Measurements from ENCODE around the gene DUSP12. TPM values are rescaled to one million over a fixed set of nuclear protein-coding genes. Genes with fewer than 3 reads are reported as not detected.
A peak's percentile ranks its signal among the peaks of the same experiment; 100 is the strongest.
"Not testable (repeated sequence)": the region's sequence is repeated elsewhere in the genome, so short reads cannot be mapped to it uniquely, and the experiment has no call there.

The DUSP12 gene
- total RNA-seq, 2 donors from 2014 or later, result 10.5 to 17.7 TPM

DNA sequence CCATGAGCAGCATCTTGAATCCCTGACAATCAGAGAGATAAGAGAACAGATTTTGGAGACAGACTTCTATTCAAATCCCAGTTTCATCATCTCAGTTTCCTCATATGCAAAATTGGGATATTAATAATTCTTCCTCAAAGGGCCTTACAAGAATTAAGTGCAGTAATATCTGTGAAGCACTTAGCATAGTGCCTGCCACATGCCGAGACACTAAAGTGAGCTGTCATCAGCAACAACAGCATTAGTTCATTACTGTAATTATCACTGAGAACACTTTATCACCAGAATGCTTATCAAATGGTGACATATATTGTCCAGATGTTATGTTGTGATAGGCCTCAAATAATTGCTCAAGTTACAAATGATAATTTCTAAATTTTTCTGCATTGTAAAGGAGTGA lies 29.2 kb upstream of the DUSP12 start:
- Histone ChIP-seq H3K36me3 (no peaks in the 10 kb centered on the region), H3K4me3 (no peak overlapping the region), H3K9ac (ENCODE audit: low read depth in 2 of 2, low read length in 2 of 2) (no peak overlapping the region), H3K27ac (no peak overlapping the region), H3K9me3 (no peaks in the 10 kb centered on the region), H3K27me3 (no peaks in the 10 kb centered on the region), H3K4me1 (no peaks in the 10 kb centered on the region)
- intact Hi-C loops (cut with DNase I), result no loop called here
- TF ChIP-seq, protein P1, sequence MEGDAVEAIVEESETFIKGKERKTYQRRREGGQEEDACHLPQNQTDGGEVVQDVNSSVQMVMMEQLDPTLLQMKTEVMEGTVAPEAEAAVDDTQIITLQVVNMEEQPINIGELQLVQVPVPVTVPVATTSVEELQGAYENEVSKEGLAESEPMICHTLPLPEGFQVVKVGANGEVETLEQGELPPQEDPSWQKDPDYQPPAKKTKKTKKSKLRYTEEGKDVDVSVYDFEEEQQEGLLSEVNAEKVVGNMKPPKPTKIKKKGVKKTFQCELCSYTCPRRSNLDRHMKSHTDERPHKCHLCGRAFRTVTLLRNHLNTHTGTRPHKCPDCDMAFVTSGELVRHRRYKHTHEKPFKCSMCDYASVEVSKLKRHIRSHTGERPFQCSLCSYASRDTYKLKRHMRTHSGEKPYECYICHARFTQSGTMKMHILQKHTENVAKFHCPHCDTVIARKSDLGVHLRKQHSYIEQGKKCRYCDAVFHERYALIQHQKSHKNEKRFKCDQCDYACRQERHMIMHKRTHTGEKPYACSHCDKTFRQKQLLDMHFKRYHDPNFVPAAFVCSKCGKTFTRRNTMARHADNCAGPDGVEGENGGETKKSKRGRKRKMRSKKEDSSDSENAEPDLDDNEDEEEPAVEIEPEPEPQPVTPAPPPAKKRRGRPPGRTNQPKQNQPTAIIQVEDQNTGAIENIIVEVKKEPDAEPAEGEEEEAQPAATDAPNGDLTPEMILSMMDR (IDR thresholded peaks at IDR 0.05), result no peak
- DNase-seq, result no peak

GRCh38 chr1:161720956-161721737 lies 28.4 kb upstream of the DUSP12 start, which contains the start of gene FCRLB:
FCRLB (plus strand) TSS chr1:161721544; CDS start chr1:161722673, 1,129 bp downstream.
- Histone ChIP-seq H3K27ac (no peak within 1 kb of the TSS), H3K4me3 (no peak within 1 kb of the TSS), H3K36me3 (no peaks in the 10 kb centered on the region), H3K4me1 (no peaks in the 10 kb centered on the region), H3K27me3 (peaks cover 6% of the 10 kb centered on the region), H3K9me3 (no peaks in the 10 kb centered on the region), H3K9ac (ENCODE audit: low read depth in 2 of 2, low read length in 2 of 2) (no peak within 1 kb of the TSS)
- intact Hi-C loops (cut with DNase I), result no loop called here
- DNase-seq, result no peak
- TF ChIP-seq, protein P1 (IDR thresholded peaks at IDR 0.05), result no peak

DNA sequence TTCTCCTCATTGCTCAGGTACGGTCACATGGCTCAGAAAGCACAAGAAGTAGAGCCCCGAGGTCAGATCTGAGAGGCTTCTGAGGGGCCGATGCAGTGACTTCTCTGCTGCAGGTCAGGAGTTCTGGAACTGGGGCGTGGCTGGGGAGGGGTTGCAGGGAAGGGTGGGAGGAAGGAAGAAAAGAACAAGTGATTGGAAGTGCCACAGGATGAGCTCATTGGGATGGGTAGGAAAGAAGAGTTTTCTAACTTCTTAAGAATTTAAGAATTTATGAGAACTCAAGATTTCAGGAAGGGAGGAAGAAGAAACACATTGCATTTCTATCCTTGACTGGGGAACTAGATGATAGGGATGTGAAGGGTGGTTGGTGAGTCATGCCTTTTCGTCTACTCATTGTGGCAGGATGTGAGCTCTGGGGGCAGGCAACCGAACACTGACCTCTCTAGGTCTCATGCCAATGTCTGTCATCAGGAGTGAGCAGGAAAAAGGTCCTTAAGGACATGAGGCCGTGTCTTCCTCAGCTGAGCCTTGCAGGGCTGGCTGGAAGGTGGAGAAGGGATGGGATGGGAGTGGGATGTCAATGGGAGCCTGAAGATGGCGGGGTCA lies 27.7 kb upstream of the DUSP12 start:
- Histone ChIP-seq H3K4me1 (no peaks in the 10 kb centered on the region), H3K27me3 (peaks cover 9% of the 10 kb centered on the region), H3K4me3 (no peak overlapping the region), H3K9ac (ENCODE audit: low read depth in 2 of 2, low read length in 2 of 2) (no peak overlapping the region), H3K36me3 (no peaks in the 10 kb centered on the region), H3K27ac (no peak overlapping the region), H3K9me3 (no peaks in the 10 kb centered on the region)
- DNase-seq, result no peak
- TF ChIP-seq, protein P1 (IDR thresholded peaks at IDR 0.05), result no peak
- intact Hi-C loops (cut with DNase I), result no loop called here

DNA sequence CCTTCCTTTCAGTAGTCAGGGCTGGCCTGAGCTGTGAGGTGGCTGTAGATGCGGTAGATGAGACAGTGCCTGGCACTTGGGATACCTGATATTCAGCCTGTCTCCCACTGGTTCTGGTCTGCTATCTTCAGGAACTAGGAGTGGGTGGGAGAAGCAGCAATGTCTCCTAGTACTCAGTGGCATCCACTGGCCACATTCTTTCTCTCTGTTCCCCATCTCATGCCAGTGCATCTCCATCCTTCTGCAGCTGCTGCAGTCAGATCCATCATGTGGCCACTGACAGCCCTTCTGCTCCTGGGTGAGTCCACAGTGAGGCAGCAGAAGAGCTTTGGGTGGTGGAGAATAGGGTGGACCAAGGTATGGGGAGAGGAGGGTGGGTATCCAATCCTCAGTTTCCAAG lies 27.2 kb upstream of the DUSP12 start:
- Histone ChIP-seq H3K27me3 (peaks cover 12% of the 10 kb centered on the region), H3K4me1 (no peaks in the 10 kb centered on the region), H3K36me3 (no peaks in the 10 kb centered on the region), H3K27ac (no peak overlapping the region), H3K9ac (ENCODE audit: low read depth in 2 of 2, low read length in 2 of 2) (no peak overlapping the region), H3K4me3 (no peak overlapping the region), H3K9me3 (no peaks in the 10 kb centered on the region)
- no peak for DNase-seq
- TF ChIP-seq, protein P1 (IDR thresholded peaks at IDR 0.05), result no peak
- intact Hi-C loops (cut with DNase I), result no loop called here

DNA sequence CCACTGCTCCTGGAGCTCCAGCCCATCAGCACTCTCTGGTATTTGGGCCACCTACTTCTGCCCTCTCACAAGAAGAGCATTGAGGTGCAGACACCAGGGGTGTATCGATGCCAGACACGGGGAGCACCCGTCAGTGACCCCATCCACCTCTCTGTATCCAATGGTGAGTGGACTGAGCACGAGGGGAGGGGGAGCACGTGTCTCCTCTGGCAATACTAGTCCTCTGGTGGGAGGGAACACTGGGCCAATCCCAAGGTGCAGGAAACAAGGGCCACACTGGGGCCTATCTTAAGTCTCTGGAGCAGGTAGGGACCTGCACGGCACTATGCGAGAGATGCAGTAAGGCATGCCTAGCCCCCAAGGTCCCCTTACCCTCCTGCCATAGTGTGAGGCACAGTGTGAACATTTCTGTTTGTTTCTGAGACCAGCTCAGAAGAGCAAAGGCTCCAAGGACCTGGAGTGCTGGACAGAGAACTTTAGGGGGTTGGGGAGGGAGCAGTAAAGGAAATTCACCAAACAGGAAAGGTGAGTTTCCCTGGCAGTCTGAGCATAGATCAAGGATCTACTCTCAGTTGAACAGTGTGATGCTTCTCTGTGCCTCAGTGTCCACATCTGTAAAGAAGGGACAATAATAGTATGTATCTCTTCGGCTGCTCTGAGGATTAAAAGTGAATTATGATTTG lies 26.0 kb upstream of the DUSP12 start:
- H3K27me3 ChIP-seq, result peaks cover 14% of the 10 kb centered on the region
- no peak overlapping the region for H3K9ac ChIP-seq (ENCODE audit: low read depth in 2 of 2, low read length in 2 of 2)

GRCh38 chr1:161725258-161725907 lies 24.2 kb upstream of the DUSP12 start:
- H3K9ac ChIP-seq (ENCODE audit: low read depth in 2 of 2, low read length in 2 of 2), result peak overlapping the region; percentile 64 to 71
- H3K4me3 ChIP-seq, result peak overlapping the region; percentile 46

More for the DNA sequence above, 26.0 kb upstream of the DUSP12 start:
- Histone ChIP-seq H3K4me3 (no peak overlapping the region), H3K4me1 (no peaks in the 10 kb centered on the region), H3K9me3 (no peaks in the 10 kb centered on the region), H3K36me3 (no peaks in the 10 kb centered on the region), H3K27ac (no peak overlapping the region)
- TF ChIP-seq, protein P1 (IDR thresholded peaks at IDR 0.05), result no peak
- DNase-seq, result no peak
- intact Hi-C loops (cut with DNase I), result no loop called here

More at GRCh38 chr1:161725258-161725907, 24.2 kb upstream of the DUSP12 start:
- intact Hi-C loops (cut with DNase I); H3K36me3 ChIP-seq; H3K27ac ChIP-seq; H3K4me1 ChIP-seq; DNase-seq; H3K9me3 ChIP-seq: not testable (repeated sequence)
- peaks cover 14% of the 10 kb centered on the region for H3K27me3 ChIP-seq
